HG03520 (cell line): ENCODE data around the gene MARCOL.
"Not testable (repeated sequence)": the region's sequence is repeated elsewhere in the genome, so short reads cannot be mapped to it uniquely, and the experiment has no call there.

Experiments used
- ATAC-seq: cut with Tn5 transposase; IDR thresholded peaks from one replicate; pipeline ENCODE4 v1.9.1; 2021; ENCODE audit warnings: mild to moderate bottlenecking, moderate library complexity; ENCODE audit not compliant: unreplicated experiment

Gene MARCOL

GRCh38 chr5:148261221-148261620, 22.9 kb downstream of the MARCOL start:
- no peak for ATAC-seq

DNA sequence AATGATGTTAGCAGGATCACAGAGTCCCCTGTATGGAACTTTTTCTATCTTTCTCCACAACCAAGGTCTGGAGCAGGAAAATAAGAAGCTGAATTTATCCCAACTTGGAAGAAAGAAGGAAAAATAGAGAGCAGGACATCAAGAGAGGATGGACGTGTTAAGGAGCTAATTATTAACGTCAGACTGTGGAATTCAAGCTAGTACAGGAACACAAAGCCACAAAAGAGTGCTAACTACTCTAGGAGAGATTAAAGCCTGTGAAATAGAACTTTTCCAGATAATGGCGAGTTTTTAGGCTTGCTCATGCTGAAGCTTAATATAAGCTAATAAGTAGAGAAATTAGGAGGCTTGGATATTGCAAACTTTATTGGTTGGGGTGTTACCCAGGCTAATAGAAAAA, 29.6 kb downstream of the MARCOL start:
- ATAC-seq, result no peak

DNA sequence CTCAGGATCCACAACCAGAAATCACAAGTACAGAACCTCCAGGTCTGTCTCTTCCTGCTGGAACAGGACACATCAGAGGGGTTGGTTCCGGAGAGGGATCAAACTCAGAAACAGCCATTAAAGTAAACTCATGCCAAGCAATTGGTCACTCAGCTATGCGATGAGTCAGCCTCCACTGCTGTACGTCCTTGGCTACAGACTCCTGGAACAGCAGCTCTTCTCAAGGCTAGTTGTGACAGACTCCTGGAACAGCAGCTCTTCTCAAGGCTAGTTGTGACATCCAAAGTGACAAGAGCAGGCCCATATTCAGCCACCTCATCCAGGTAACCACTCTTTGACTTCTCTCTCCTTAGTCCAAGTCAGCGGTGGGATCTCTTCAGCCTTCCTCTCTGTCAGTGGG, 30.2 kb downstream of the MARCOL start, which contains the start of gene SPINK13:
Gene SPINK13, plus strand, starts transcription at position 229 of the 400 bp plus-strand sequence. CDS start 1,279 bp downstream, outside the sequence.
- no peak for ATAC-seq

- not testable (repeated sequence) for ATAC-seq
Observed at GRCh38 chr5:148275129-148275528, 36.8 kb downstream of the MARCOL start.

- ATAC-seq, result not testable (repeated sequence)
Observed at GRCh38 chr5:148280893-148281292, 42.6 kb downstream of the MARCOL start.

DNA sequence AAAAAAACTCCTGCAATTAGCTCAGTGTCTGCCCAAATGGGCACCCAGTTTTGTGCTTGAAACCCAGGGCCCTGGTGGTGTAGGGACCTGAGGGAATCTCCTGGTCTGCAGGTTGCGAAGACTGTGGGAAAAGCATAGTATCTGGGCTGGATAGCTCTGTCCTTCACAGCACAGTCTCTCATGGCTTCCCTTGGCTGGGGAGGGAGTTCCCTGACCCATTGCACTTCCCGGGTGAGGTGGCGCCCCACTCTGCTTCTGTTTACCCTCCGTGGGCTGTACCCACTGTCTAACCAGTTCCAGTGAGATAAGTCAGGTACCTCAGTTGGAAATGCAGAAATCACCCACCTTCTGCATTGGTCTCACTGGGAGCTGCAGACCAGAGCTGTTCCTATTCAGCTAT, 43.0 kb downstream of the MARCOL start:
- ATAC-seq, result not testable (repeated sequence)

DNA sequence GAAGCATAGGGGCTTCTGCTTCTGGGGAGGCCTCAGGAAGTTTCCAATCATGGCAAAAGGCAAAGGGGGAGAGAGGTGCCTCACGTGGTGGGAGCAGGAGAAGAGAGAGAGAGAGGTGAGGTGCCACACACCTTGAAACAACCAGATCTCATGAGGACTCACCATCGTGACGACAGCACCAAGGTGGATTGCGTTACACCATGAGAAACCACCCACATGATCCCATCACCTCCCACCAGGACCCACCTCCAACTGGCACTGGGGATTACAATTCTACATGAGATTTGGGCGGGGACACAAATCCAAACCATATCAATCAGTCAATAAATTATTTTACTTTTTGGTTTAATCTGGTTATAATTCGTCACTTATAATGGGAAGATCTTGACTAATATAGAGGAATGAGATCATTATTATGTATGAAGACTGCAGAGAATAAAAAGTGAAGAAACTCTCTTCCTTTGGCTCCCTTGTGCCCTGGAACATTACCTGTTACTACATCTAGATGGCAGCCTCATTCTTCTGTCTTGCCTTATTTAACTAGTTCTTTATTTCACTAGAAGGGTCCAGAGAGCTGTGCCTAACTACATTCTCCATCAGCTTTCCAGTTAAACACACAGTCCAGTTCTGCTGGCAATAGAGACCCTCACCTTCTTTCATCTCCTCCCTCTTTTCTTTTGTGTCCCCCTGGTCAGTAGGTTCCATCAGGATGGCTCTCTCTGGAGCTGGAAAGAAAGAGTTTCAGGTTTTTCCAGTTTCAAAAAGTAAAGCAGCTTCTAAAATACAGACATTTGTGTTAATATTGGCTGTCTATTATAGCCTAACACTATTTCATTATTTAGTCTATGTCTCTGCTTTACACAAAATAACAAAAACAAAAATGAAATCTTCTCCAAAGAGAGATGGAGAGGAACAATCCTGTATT, 52.2 kb downstream of the MARCOL start:
- peak; percentile 52 for ATAC-seq
